DND-41 (cell line): Measurements from ENCODE around the gene TWF2.

Source experiments
- ATAC-seq: fragments of 200-7000 bp; cut with Tn5 transposase; 3 replicates; pipeline ENCODE4 v1.9.1; 2021; ENCODE audit warnings: low read depth; ENCODE audit not compliant: insufficient read depth
- DNase-seq: peaks from one replicate; pipeline ENCODE4 v3.0.0-alpha.2; 2020
- H2AFZ ChIP-seq: 2 replicates; pipeline ENCODE4 v1.6.0; 2012; ENCODE audit warnings: low read depth, low read length
- H3K27ac ChIP-seq: 2 replicates; pipeline ENCODE4 v1.5.1; 2012; ENCODE audit warnings: low read length, inconsistent platforms
- H3K27me3 ChIP-seq: fragments of 200-600 bp; sonication (generic); 2 replicates; pipeline ENCODE4 v1.6.0; 2012; ENCODE audit warnings: low read length, mild to moderate bottlenecking, inconsistent platforms; ENCODE audit not compliant: insufficient read depth, poor library complexity
- H3K36me3 ChIP-seq: 2 replicates; pipeline ENCODE4 v1.5.1; 2012; ENCODE audit warnings: low read length, inconsistent platforms; ENCODE audit not compliant: insufficient read depth
- H3K4me1 ChIP-seq: 2 replicates; pipeline ENCODE4 v1.5.1; 2012; ENCODE audit warnings: mild to moderate bottlenecking, low read length; ENCODE audit not compliant: insufficient read depth
- H3K4me2 ChIP-seq: 2 replicates; pipeline ENCODE4 v1.6.0; 2012; ENCODE audit warnings: mild to moderate bottlenecking, moderate library complexity, low read length, inconsistent platforms; ENCODE audit not compliant: insufficient read depth
- H3K4me3 ChIP-seq, 2 experiments: fragments of 200-600 bp in 1 of 2; shearing (Covaris generic) in 1 of 2; 2 replicates each; pipeline ENCODE4 v1.5.1; 2012 to 2016; ENCODE audit warnings: inconsistent platforms in 2 of 2, low read length in 2 of 2, mild to moderate bottlenecking in 2 of 2, low read depth in 1 of 2, moderate library complexity in 1 of 2
- H3K79me2 ChIP-seq: 2 replicates; pipeline ENCODE4 v1.6.0; 2012; ENCODE audit warnings: low read length, inconsistent platforms; ENCODE audit not compliant: insufficient read depth
- H3K9ac ChIP-seq: 2 replicates; pipeline ENCODE4 v1.6.0; 2012; ENCODE audit warnings: low read depth, mild to moderate bottlenecking, inconsistent platforms, low read length, moderate library complexity
- H3K9me3 ChIP-seq: 2 replicates; pipeline ENCODE4 v1.5.1; 2012; ENCODE audit warnings: low read length, moderate library complexity, mild to moderate bottlenecking, inconsistent platforms; ENCODE audit not compliant: insufficient read depth, severe bottlenecking
- H4K20me1 ChIP-seq: 2 replicates; pipeline ENCODE4 v1.6.0; 2012; ENCODE audit warnings: low read length; ENCODE audit not compliant: insufficient read depth
- CTCF ChIP-seq: IDR thresholded peaks from 2 replicates; pipeline ENCODE4 v1.5.1; 2012; ENCODE audit warnings: borderline replicate concordance, low read length, moderate library complexity, mild to moderate bottlenecking; ENCODE audit not compliant: poor library complexity, severe bottlenecking; ENCODE audit errors: extremely low read depth
- EZH2 ChIP-seq: IDR thresholded peaks from 3 replicates; pipeline ENCODE4 v1.6.1; 2012; ENCODE audit warnings: borderline replicate concordance, low read depth, mild to moderate bottlenecking, moderate library complexity, low read length, inconsistent platforms; ENCODE audit not compliant: severe bottlenecking

Gene TWF2

GRCh38 chr3:52204337-52205073 lies 34.5 kb downstream of the TWF2 start:
- Histone ChIP-seq H3K9ac (no peak overlapping the region), H4K20me1 (no peaks in the 10 kb centered on the region), H3K4me1 (peaks cover 7% of the 10 kb centered on the region), H3K9me3 (no peaks in the 10 kb centered on the region), H3K36me3 (peaks cover 88% of the 10 kb centered on the region), H2AFZ (no peak overlapping the region), H3K27me3 (no peaks in the 10 kb centered on the region), H3K27ac (no peak overlapping the region), H3K4me2 (no peak overlapping the region), H3K4me3 (no peak overlapping the region), H3K79me2 (peaks cover 8% of the 10 kb centered on the region)
- DNase-seq: no peak
- no peak for ATAC-seq
- TF ChIP-seq CTCF: no peak
- no peak for TF ChIP-seq EZH2

GRCh38 chr3:52203701-52204100 lies 35.3 kb downstream of the TWF2 start:
- TF ChIP-seq EZH2 (no peak), CTCF (no peak)
- ATAC-seq (no peak), DNase-seq (no peak)
- no peaks in the 10 kb centered on the region for H3K9me3 ChIP-seq
- H3K27me3 ChIP-seq: no peaks in the 10 kb centered on the region
- H4K20me1 ChIP-seq: 0 out of 2 replicates have a peak, but pooled peaks cover 3% of the 10 kb centered on the region
- H3K4me1 ChIP-seq: peaks cover 15% of the 10 kb centered on the region
- H2AFZ ChIP-seq: no peak overlapping the region
- H3K9ac ChIP-seq: no peak overlapping the region
- no peak overlapping the region for H3K4me2 ChIP-seq
- peaks cover 16% of the 10 kb centered on the region for H3K79me2 ChIP-seq
- H3K4me3 ChIP-seq: no peak overlapping the region
- no peak overlapping the region for H3K27ac ChIP-seq
- H3K36me3 ChIP-seq: peaks cover 85% of the 10 kb centered on the region

GRCh38 chr3:52202384-52203077 lies 36.4 kb downstream of the TWF2 start:
- Histone ChIP-seq H3K4me2 (no peak overlapping the region), H3K36me3 (peaks cover 73% of the 10 kb centered on the region), H3K4me3 (no peak overlapping the region), H3K9me3 (no peaks in the 10 kb centered on the region), H2AFZ (no peak overlapping the region), H4K20me1 (0 out of 2 replicates have a peak, but pooled peaks cover 3% of the 10 kb centered on the region), H3K27ac (no peak overlapping the region), H3K27me3 (no peaks in the 10 kb centered on the region), H3K9ac (no peak overlapping the region), H3K79me2 (peaks cover 24% of the 10 kb centered on the region), H3K4me1 (peaks cover 22% of the 10 kb centered on the region)
- ATAC-seq (no peak), DNase-seq (no peak)
- no peak for TF ChIP-seq EZH2
- no peak for TF ChIP-seq CTCF
